BE2C (cell line): ENCODE results near the gene POU2F2.

ENCODE experiments used
- DNase-seq: peaks from one replicate; pipeline ENCODE4 v3.0.0-alpha.2; 2020
- H3K27me3 ChIP-seq: fragments of 250-450 bp; sonication (Bioruptor Pico); 2 replicates; pipeline ENCODE4 v1.5.1; 2020; ENCODE audit warnings: mild to moderate bottlenecking
- H3K36me3 ChIP-seq: fragments of 250-450 bp; sonication (Bioruptor Pico); 2 replicates; pipeline ENCODE4 v1.5.1; 2020; ENCODE audit warnings: mild to moderate bottlenecking
- H3K4me1 ChIP-seq: fragments of 250-450 bp; sonication (Bioruptor Pico); 2 replicates; pipeline ENCODE4 v1.5.1; 2020
- H3K4me3 ChIP-seq: 2 replicates; pipeline ENCODE4 v1.5.1; 2011; ENCODE audit warnings: low read depth, low read length
- H3K9me3 ChIP-seq: fragments of 250-450 bp; sonication (Bioruptor Pico); 2 replicates; pipeline ENCODE4 v1.5.1; 2020
- CTCF ChIP-seq: IDR thresholded peaks from 2 replicates; pipeline ENCODE4 v1.5.1; 2012; ENCODE audit warnings: mild to moderate bottlenecking, low read depth, low read length

The POU2F2 gene

GRCh38 chr19:42079886-42080763 is 52.1 kb downstream of the POU2F2 start:
- no peaks in the 10 kb centered on the region for H3K9me3 ChIP-seq
- no peak for TF ChIP-seq CTCF

GRCh38 chr19:42079276-42079669 is 53.0 kb downstream of the POU2F2 start:
- Histone ChIP-seq H3K4me3 (no peak overlapping the region), H3K27me3 (no peaks in the 10 kb centered on the region), H3K4me1 (no peaks in the 10 kb centered on the region; the same call in 1 of the 2 replicates), H3K36me3 (peaks cover 58% of the 10 kb centered on the region), H3K9me3 (no peaks in the 10 kb centered on the region)
- no peak for DNase-seq
- no peak for TF ChIP-seq CTCF

More at GRCh38 chr19:42079886-42080763, 52.1 kb downstream of the POU2F2 start:
- H3K4me3 ChIP-seq = no peak overlapping the region
- no peak for DNase-seq
- H3K27me3 ChIP-seq = no peaks in the 10 kb centered on the region
- no peaks in the 10 kb centered on the region for H3K4me1 ChIP-seq
- peaks cover 60% of the 10 kb centered on the region for H3K36me3 ChIP-seq

GRCh38 chr19:42078538-42079275 is 53.5 kb downstream of the POU2F2 start:
- Histone ChIP-seq H3K9me3 (no peaks in the 10 kb centered on the region), H3K36me3 (peaks cover 57% of the 10 kb centered on the region), H3K4me3 (no peak overlapping the region), H3K4me1 (no peaks in the 10 kb centered on the region; the same call in 1 of the 2 replicates), H3K27me3 (no peaks in the 10 kb centered on the region)
- TF ChIP-seq CTCF = no peak
- no peak for DNase-seq

GRCh38 chr19:42078058-42078457 is 54.2 kb downstream of the POU2F2 start:
- H3K4me1 ChIP-seq = no peaks in the 10 kb centered on the region; the same call in 1 of the 2 replicates
- no peaks in the 10 kb centered on the region for H3K9me3 ChIP-seq
- H3K4me3 ChIP-seq = no peak overlapping the region
- TF ChIP-seq CTCF = no peak
- peaks cover 51% of the 10 kb centered on the region for H3K36me3 ChIP-seq
- H3K27me3 ChIP-seq = no peaks in the 10 kb centered on the region
- no peak for DNase-seq

- Histone ChIP-seq H3K9me3 (no peaks in the 10 kb centered on the region), H3K27me3 (no peaks in the 10 kb centered on the region), H3K36me3 (peaks cover 37% of the 10 kb centered on the region), H3K4me1 (no peaks in the 10 kb centered on the region; the same call in 1 of the 2 replicates), H3K4me3 (peak overlapping the region; percentile 92)
- TF ChIP-seq CTCF = no peak
- DNase-seq = no peak
Measured at GRCh38 chr19:42076380-42076944, 55.8 kb downstream of the POU2F2 start.
